Measurements from ENCODE around the gene TBL1X. TPM values are rescaled to one million over a fixed set of nuclear protein-coding genes. Genes with fewer than 3 reads are reported as not detected.

The TBL1X gene
- polyA plus RNA-seq, 1 donor (not counting 4 experiments of a cell fraction or from before 2014, with no cell fraction given), result 2.2 TPM

DNA sequence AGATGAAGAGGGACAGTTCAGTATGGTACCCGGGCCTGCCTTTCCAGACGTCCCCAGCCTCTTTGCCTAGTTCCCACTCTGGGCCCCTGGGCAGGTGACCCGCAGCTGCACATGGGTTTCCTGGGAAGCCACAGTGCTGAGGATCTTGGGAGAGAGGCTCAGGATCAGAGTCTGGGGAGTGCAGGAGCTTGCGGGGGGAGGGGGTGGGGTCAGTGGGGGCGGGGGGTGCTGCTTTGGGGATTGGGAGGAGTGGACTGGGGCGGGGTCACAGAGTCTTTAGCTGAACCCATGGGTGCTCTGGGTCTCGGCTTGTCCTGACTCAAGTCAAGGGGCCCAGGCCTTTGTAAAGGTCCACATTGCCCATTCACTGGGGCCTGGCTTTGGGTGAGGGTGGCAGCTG lies 63.6 kb downstream of the TBL1X start:
- no peak overlapping the region for H3K4me3 ChIP-seq (ENCODE audit: control insufficient read depth in 2 of 3, extremely low read depth in 1 of 3, insufficient read depth in 2 of 3, low read depth in 1 of 3, low read length in 3 of 3)
- H3K9ac ChIP-seq (ENCODE audit: control insufficient read depth, extremely low read depth, insufficient read depth, low read length), result no peak overlapping the region
- H3K4me1 ChIP-seq (ENCODE audit: control insufficient read depth, extremely low read depth, insufficient read depth, low read length), result no peaks in the 10 kb centered on the region
- TF ChIP-seq EZH2 (IDR thresholded peaks at IDR 0.05; ENCODE audit: low read length), result no peak
- TF ChIP-seq, protein P1, sequence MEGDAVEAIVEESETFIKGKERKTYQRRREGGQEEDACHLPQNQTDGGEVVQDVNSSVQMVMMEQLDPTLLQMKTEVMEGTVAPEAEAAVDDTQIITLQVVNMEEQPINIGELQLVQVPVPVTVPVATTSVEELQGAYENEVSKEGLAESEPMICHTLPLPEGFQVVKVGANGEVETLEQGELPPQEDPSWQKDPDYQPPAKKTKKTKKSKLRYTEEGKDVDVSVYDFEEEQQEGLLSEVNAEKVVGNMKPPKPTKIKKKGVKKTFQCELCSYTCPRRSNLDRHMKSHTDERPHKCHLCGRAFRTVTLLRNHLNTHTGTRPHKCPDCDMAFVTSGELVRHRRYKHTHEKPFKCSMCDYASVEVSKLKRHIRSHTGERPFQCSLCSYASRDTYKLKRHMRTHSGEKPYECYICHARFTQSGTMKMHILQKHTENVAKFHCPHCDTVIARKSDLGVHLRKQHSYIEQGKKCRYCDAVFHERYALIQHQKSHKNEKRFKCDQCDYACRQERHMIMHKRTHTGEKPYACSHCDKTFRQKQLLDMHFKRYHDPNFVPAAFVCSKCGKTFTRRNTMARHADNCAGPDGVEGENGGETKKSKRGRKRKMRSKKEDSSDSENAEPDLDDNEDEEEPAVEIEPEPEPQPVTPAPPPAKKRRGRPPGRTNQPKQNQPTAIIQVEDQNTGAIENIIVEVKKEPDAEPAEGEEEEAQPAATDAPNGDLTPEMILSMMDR (optimal IDR thresholded peaks at IDR 0.05 in 1 of 3, IDR thresholded peaks at IDR 0.05 in 1 of 3, conservative IDR thresholded peaks at IDR 0.05 in 1 of 3; ENCODE audit: extremely low read depth in 1 of 3, insufficient read depth in 2 of 3, low read length in 3 of 3), result no peak
- dilution Hi-C loops (cut with MboI; ENCODE audit: extremely low pct_ligation_motif_present, low sequenced_read_pairs), result no loop called here
- no peaks in the 10 kb centered on the region for H3K27me3 ChIP-seq (ENCODE audit: control insufficient read depth, extremely low read depth, insufficient read depth, low read length)
- no peak overlapping the region for H3K27ac ChIP-seq (ENCODE audit: control insufficient read depth, insufficient read depth, low read length)
- no peak for DNase-seq (ENCODE audit: low read depth, low spot score)
- no peak overlapping the region for H3K4me2 ChIP-seq (ENCODE audit: control insufficient read depth, extremely low read depth, insufficient read depth, low read depth, low read length)
- H3K9me1 ChIP-seq (ENCODE audit: control insufficient read depth, extremely low read depth, insufficient read depth, low read length), result no peaks in the 10 kb centered on the region
- no peak for FAIRE-seq
- H4K20me1 ChIP-seq (ENCODE audit: control insufficient read depth, extremely low read depth, insufficient read depth, low read length), result no peaks in the 10 kb centered on the region
- no peaks in the 10 kb centered on the region for H3K36me3 ChIP-seq (ENCODE audit: control insufficient read depth in 2 of 2, extremely low read depth in 1 of 2, insufficient read depth in 2 of 2, low read length in 2 of 2)
- H3K9me3 ChIP-seq (ENCODE audit: control insufficient read depth, low read depth, low read length), result no peaks in the 10 kb centered on the region
- H3K79me2 ChIP-seq (ENCODE audit: control insufficient read depth, insufficient read depth, low read length), result no peaks in the 10 kb centered on the region
- no peak overlapping the region for H2AFZ ChIP-seq (ENCODE audit: control insufficient read depth, low read length)

DNA sequence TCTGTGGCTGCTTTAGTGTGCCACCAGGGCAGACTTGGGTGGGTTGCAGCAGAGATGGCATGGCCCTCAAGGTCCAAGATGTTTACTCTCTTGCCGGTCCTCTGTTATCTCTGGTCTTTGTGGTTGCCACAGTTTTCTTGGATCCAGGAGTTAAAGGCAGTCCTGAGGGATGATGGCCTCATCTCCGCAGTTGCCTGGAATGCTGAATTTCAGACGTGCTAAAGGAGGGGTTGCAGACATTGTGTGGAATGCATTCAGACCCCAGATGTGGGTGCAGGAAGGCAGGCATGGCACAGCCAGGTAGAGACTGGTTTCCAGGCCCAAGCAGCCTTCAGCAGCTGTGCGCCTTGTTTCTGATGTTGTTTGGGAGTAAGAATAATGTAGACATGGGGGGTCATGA lies 64.4 kb downstream of the TBL1X start:
- TF ChIP-seq, protein P1 (optimal IDR thresholded peaks at IDR 0.05 in 1 of 3, IDR thresholded peaks at IDR 0.05 in 1 of 3, conservative IDR thresholded peaks at IDR 0.05 in 1 of 3; ENCODE audit: extremely low read depth in 1 of 3, insufficient read depth in 2 of 3, low read length in 3 of 3), result no peak
- TF ChIP-seq EZH2 (IDR thresholded peaks at IDR 0.05; ENCODE audit: low read length), result no peak
- H3K36me3 ChIP-seq (ENCODE audit: control insufficient read depth in 2 of 2, extremely low read depth in 1 of 2, insufficient read depth in 2 of 2, low read length in 2 of 2), result no peaks in the 10 kb centered on the region
- no peaks in the 10 kb centered on the region for H4K20me1 ChIP-seq (ENCODE audit: control insufficient read depth, extremely low read depth, insufficient read depth, low read length)
- no peak for DNase-seq (ENCODE audit: low read depth, low spot score)
- H3K4me1 ChIP-seq (ENCODE audit: control insufficient read depth, extremely low read depth, insufficient read depth, low read length), result no peaks in the 10 kb centered on the region
- FAIRE-seq, result no peak
- no peak overlapping the region for H3K4me2 ChIP-seq (ENCODE audit: control insufficient read depth, extremely low read depth, insufficient read depth, low read depth, low read length)
- H3K9me1 ChIP-seq (ENCODE audit: control insufficient read depth, extremely low read depth, insufficient read depth, low read length), result no peaks in the 10 kb centered on the region
- no peak overlapping the region for H3K27ac ChIP-seq (ENCODE audit: control insufficient read depth, insufficient read depth, low read length)
- no peak overlapping the region for H3K9ac ChIP-seq (ENCODE audit: control insufficient read depth, extremely low read depth, insufficient read depth, low read length)
- dilution Hi-C loops (cut with MboI; ENCODE audit: extremely low pct_ligation_motif_present, low sequenced_read_pairs), result no loop called here
- H2AFZ ChIP-seq (ENCODE audit: control insufficient read depth, low read length), result no peak overlapping the region
- H3K4me3 ChIP-seq (ENCODE audit: control insufficient read depth in 2 of 3, extremely low read depth in 1 of 3, insufficient read depth in 2 of 3, low read depth in 1 of 3, low read length in 3 of 3), result no peak overlapping the region
- no peaks in the 10 kb centered on the region for H3K79me2 ChIP-seq (ENCODE audit: control insufficient read depth, insufficient read depth, low read length)
- no peaks in the 10 kb centered on the region for H3K9me3 ChIP-seq (ENCODE audit: control insufficient read depth, low read depth, low read length)
- H3K27me3 ChIP-seq (ENCODE audit: control insufficient read depth, extremely low read depth, insufficient read depth, low read length), result no peaks in the 10 kb centered on the region

Measured in keratinocyte (primary cell).